Mesendoderm (in vitro differentiated cells): ENCODE results near the gene FGGY.

ENCODE experiments used
- DNase-seq: peaks from one replicate; pipeline ENCODE4 v3.0.0; 2013
- H2AK5ac ChIP-seq: 2 replicates; pipeline ENCODE4 v1.6.1; 2013; ENCODE audit warnings: low read length, inconsistent platforms
- H2BK120ac ChIP-seq: 2 replicates; pipeline ENCODE4 v1.6.1; 2013; ENCODE audit warnings: low read depth, mild to moderate bottlenecking, low read length, moderate library complexity, mixed read lengths
- H2BK15ac ChIP-seq: replicated peaks from 2 replicates; pipeline ENCODE4 v1.6.1; 2013; ENCODE audit warnings: low read depth, mild to moderate bottlenecking, moderate library complexity
- H2BK5ac ChIP-seq: 2 replicates; pipeline ENCODE4 v1.6.1; 2013; ENCODE audit warnings: low read length, inconsistent platforms
- H3K18ac ChIP-seq: 2 replicates; pipeline ENCODE4 v1.6.1; 2013; ENCODE audit warnings: mild to moderate bottlenecking, low read length, mixed read lengths
- H3K23ac ChIP-seq: one replicate; pipeline ENCODE4 v1.6.1; 2013; ENCODE audit warnings: low read length
- H3K27ac ChIP-seq: 2 replicates; pipeline ENCODE4 v1.5.1; 2013; ENCODE audit warnings: low read depth, mild to moderate bottlenecking, inconsistent platforms, low read length, moderate library complexity
- H3K27me3 ChIP-seq: 2 replicates; pipeline ENCODE4 v1.6.1; 2013; ENCODE audit warnings: low read length, control low read depth, mild to moderate bottlenecking, inconsistent platforms; ENCODE audit not compliant: insufficient read depth, poor library complexity
- H3K36me3 ChIP-seq: 2 replicates; pipeline ENCODE4 v1.6.1; 2013; ENCODE audit warnings: low read length, inconsistent platforms; ENCODE audit not compliant: control insufficient read depth, insufficient read depth
- H3K4ac ChIP-seq: one replicate; pipeline ENCODE4 v1.6.1; 2013; ENCODE audit warnings: low read depth, mild to moderate bottlenecking, low read length, moderate library complexity
- H3K4me1 ChIP-seq: 2 replicates; pipeline ENCODE4 v1.6.1; 2013; ENCODE audit warnings: low read depth, low read length, inconsistent platforms; ENCODE audit not compliant: control insufficient read depth
- H3K4me2 ChIP-seq: 2 replicates; pipeline ENCODE4 v1.6.1; 2013; ENCODE audit warnings: low read length
- H3K4me3 ChIP-seq: 2 replicates; pipeline ENCODE4 v1.5.1; 2013; ENCODE audit warnings: mild to moderate bottlenecking, low read length
- H3K56ac ChIP-seq: one replicate; pipeline ENCODE4 v1.6.1; 2013; ENCODE audit warnings: low read length
- H3K79me1 ChIP-seq: 2 replicates; pipeline ENCODE4 v1.6.1; 2013; ENCODE audit warnings: low read length, inconsistent platforms
- H3K79me2 ChIP-seq: 2 replicates; pipeline ENCODE4 v1.6.1; 2013; ENCODE audit warnings: mild to moderate bottlenecking, low read length; ENCODE audit not compliant: control insufficient read depth, insufficient read depth
- H3K9ac ChIP-seq: 2 replicates; pipeline ENCODE4 v1.6.1; 2013; ENCODE audit warnings: low read length, inconsistent platforms
- H4K5ac ChIP-seq: one replicate; pipeline ENCODE4 v1.6.1; 2013; ENCODE audit warnings: low read length
- H4K8ac ChIP-seq: one replicate; pipeline ENCODE4 v1.6.1; 2013; ENCODE audit warnings: low read depth, mild to moderate bottlenecking, control low read depth, low read length, moderate library complexity
- WGBS: extraction: QIAGEN DNeasy Blood & Tissue Kit; methylation state at CpG from one replicate; pipeline ENCODE4 v1.1.7; 2013; ENCODE audit warnings: low lambda C conversion rate, missing lambda C conversion rate; ENCODE audit not compliant: insufficient coverage; ENCODE audit errors: extremely low coverage; 5-methylcytosine and 5-hydroxymethylcytosine counted together

The FGGY gene

DNA sequence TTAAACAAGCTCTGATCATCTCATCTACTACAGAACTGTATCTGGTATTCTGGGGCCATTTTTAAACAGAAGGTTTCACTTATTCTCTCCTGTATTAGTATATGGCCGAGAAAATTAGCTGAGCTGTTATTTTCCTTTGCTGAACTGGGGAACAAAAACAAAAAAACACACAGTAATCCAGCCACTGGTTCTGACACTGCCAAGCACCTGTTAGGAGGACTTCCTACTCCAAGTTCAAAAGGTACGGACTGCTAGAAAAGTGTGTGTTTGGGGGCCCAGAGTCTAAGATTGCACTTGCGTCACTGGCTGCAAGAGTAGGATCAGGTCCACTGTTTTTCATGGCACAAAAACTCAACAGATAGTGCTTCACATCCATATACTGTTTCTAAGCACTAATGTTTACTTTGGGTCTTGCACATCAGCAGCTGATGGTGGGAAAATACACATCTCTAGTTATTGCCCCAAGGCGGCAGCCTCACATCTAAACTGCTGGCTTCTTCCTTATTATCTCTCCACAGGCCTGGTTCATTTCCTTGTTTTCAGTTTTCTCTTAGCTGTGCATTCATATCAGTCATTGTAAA lies 226.1 kb downstream of the FGGY start:
- H2AK5ac ChIP-seq: no peak overlapping the region
- no peak overlapping the region for H3K23ac ChIP-seq
- H3K9ac ChIP-seq: no peak overlapping the region
- H4K8ac ChIP-seq: no peak overlapping the region
- DNase-seq: no peak
- H3K79me2 ChIP-seq: no peaks in the 10 kb centered on the region
- H3K56ac ChIP-seq: no peak overlapping the region
- no peak overlapping the region for H3K4ac ChIP-seq
- H3K79me1 ChIP-seq: no peaks in the 10 kb centered on the region
- H3K4me3 ChIP-seq: no peak overlapping the region
- no CpG with 5 or more reads among the region's 4 CpGs for WGBS
- no peaks in the 10 kb centered on the region for H3K4me1 ChIP-seq
- H2BK15ac ChIP-seq: no peak overlapping the region
- no peaks in the 10 kb centered on the region for H3K27me3 ChIP-seq
- H4K5ac ChIP-seq: no peak overlapping the region
- H2BK5ac ChIP-seq: no peak overlapping the region
- H2BK120ac ChIP-seq: no peak overlapping the region
- H3K27ac ChIP-seq: no peak overlapping the region
- H3K4me2 ChIP-seq: no peak overlapping the region
- H3K36me3 ChIP-seq: no peaks in the 10 kb centered on the region
- no peak overlapping the region for H3K18ac ChIP-seq

DNA sequence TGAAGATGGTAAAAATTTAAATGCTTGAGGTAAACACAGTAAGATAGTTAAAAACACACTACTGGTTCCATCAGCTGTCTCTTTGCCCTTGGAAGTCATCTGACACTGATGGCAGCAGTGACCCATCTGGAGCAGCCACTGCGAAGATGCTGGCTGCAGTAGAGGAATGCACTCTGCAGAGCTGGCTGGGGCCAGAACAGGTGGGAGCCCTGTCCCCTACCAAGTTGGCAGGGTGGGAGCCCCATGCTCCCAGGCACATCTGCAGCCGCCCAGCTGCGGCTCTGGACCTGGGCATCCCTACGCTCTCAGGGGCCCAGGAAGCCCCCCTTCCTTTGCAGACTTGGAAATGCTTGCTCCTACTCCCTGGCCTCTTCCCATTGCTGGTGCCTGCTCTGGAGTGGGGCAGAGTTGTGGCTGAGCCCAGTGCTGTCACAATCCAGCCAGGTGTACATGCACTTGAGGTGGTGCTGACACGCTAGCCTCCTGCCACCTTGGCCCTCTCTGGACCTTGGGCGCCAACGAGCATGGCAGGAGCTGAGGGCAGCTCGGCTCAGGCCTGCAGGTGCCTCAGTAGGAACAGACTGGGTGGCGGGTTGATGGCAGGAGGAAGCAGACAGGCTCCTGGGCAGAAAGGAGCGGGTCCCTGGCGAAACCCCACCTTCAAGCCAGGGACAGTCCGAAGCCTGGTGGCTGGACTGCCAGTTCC lies 227.0 kb downstream of the FGGY start:
- no peak overlapping the region for H3K4me2 ChIP-seq
- no peak overlapping the region for H3K56ac ChIP-seq
- DNase-seq: no peak
- no peaks in the 10 kb centered on the region for H3K4me1 ChIP-seq
- H2BK5ac ChIP-seq: no peak overlapping the region
- H3K79me1 ChIP-seq: no peaks in the 10 kb centered on the region
- no peak overlapping the region for H4K8ac ChIP-seq
- no peaks in the 10 kb centered on the region for H3K36me3 ChIP-seq
- H3K23ac ChIP-seq: no peak overlapping the region
- no peak overlapping the region for H2BK15ac ChIP-seq
- no peaks in the 10 kb centered on the region for H3K79me2 ChIP-seq
- no peak overlapping the region for H3K18ac ChIP-seq
- no peak overlapping the region for H3K4me3 ChIP-seq
- no peak overlapping the region for H3K9ac ChIP-seq
- H4K5ac ChIP-seq: no peak overlapping the region
- H2BK120ac ChIP-seq: no peak overlapping the region
- WGBS: no CpG with 5 or more reads among the region's 12 CpGs
- H2AK5ac ChIP-seq: no peak overlapping the region
- no peak overlapping the region for H3K27ac ChIP-seq
- H3K27me3 ChIP-seq: no peaks in the 10 kb centered on the region
- H3K4ac ChIP-seq: no peak overlapping the region

DNA sequence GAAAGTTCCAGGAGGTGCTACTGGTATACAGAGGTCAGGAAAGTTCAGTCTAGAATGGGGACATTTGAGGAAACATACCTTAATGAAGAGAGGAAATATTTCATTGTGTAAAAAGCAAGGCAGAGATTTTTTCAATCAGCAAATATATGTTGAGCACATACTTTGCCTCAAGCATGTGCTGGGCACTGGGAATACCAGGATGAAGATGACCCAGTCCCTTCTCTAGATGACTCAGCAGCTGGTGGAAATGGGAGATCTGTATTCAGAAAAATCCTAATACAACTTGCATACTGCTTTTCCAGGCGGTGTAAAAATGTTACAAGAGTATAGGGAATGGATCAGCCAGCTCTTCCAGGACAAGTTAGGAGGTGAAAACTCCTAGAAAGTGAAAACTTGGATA lies 229.3 kb downstream of the FGGY start:
- Histone ChIP-seq H3K27ac (no peak overlapping the region), H3K23ac (no peak overlapping the region), H3K79me2 (no peaks in the 10 kb centered on the region), H4K5ac (no peak overlapping the region), H3K27me3 (no peaks in the 10 kb centered on the region), H3K4me2 (no peak overlapping the region), H4K8ac (no peak overlapping the region), H3K9ac (no peak overlapping the region), H2AK5ac (no peak overlapping the region), H2BK120ac (no peak overlapping the region), H3K36me3 (no peaks in the 10 kb centered on the region), H3K4ac (no peak overlapping the region), H2BK5ac (no peak overlapping the region), H3K4me3 (no peak overlapping the region), H2BK15ac (no peak overlapping the region), H3K79me1 (no peaks in the 10 kb centered on the region), H3K4me1 (no peaks in the 10 kb centered on the region), H3K56ac (no peak overlapping the region), H3K18ac (no peak overlapping the region)
- WGBS: no CpG with 5 or more reads among the region's 1 CpG
- no peak for DNase-seq

DNA sequence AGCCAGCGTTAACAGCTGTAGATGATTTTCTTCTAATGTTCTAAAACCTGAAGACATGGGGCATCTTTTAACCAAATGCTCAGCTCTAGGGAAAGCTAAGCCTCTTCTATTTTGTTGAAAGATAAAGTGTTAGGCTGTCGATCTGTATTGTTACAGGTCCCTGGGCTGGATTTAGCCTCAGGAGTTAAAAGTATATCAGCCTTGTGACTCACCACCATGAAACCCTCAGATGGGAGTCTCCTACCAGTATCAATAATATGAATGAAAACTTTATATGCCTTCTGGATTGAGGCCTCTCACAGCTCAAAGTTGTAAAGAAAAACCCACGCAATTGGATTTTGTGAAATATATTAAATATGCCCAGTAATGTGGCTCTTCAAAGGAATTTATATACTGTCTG lies 231.6 kb downstream of the FGGY start:
- H2BK120ac ChIP-seq: no peak overlapping the region
- no peak overlapping the region for H2BK5ac ChIP-seq
- H3K79me2 ChIP-seq: no peaks in the 10 kb centered on the region
- H3K4me3 ChIP-seq: no peak overlapping the region
- no peaks in the 10 kb centered on the region for H3K4me1 ChIP-seq
- H3K4ac ChIP-seq: no peak overlapping the region
- no peak overlapping the region for H4K8ac ChIP-seq
- H3K27me3 ChIP-seq: no peaks in the 10 kb centered on the region
- no peak overlapping the region for H3K56ac ChIP-seq
- no peak overlapping the region for H3K27ac ChIP-seq
- WGBS: no CpG with 5 or more reads among the region's 3 CpGs
- no peak overlapping the region for H2AK5ac ChIP-seq
- H4K5ac ChIP-seq: no peak overlapping the region
- no peak overlapping the region for H3K9ac ChIP-seq
- no peak overlapping the region for H2BK15ac ChIP-seq
- H3K36me3 ChIP-seq: no peaks in the 10 kb centered on the region
- DNase-seq: no peak
- no peak overlapping the region for H3K18ac ChIP-seq
- no peaks in the 10 kb centered on the region for H3K79me1 ChIP-seq
- no peak overlapping the region for H3K4me2 ChIP-seq
- no peak overlapping the region for H3K23ac ChIP-seq

DNA sequence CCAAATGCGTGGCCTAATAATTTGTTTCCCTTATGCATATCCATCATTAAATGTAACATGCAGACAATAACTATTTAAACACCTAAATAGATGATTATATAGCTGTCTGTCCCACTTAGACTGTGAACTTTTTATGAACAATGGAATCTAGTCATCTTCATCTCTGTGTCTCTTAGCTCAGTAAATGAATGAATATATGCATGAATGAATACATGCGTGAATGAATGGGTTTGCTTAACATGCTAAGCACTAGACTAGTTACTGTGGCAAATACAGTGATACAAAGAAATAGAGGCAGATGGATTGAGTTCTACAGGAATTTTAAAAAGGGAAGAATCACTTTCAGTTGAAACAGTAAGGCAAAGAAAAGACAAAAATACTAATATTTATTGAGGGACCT lies 232.0 kb downstream of the FGGY start:
- no peak overlapping the region for H3K4ac ChIP-seq
- no peak overlapping the region for H3K56ac ChIP-seq
- no CpG with 5 or more reads among the region's 2 CpGs for WGBS
- H3K4me1 ChIP-seq: no peaks in the 10 kb centered on the region
- no peaks in the 10 kb centered on the region for H3K27me3 ChIP-seq
- no peak overlapping the region for H4K8ac ChIP-seq
- H3K4me3 ChIP-seq: no peak overlapping the region
- no peaks in the 10 kb centered on the region for H3K79me2 ChIP-seq
- H3K23ac ChIP-seq: no peak overlapping the region
- no peak overlapping the region for H2AK5ac ChIP-seq
- no peak overlapping the region for H2BK5ac ChIP-seq
- H3K79me1 ChIP-seq: no peaks in the 10 kb centered on the region
- H4K5ac ChIP-seq: no peak overlapping the region
- no peak overlapping the region for H3K18ac ChIP-seq
- H2BK120ac ChIP-seq: no peak overlapping the region
- H3K4me2 ChIP-seq: no peak overlapping the region
- DNase-seq: no peak
- no peak overlapping the region for H3K27ac ChIP-seq
- no peak overlapping the region for H3K9ac ChIP-seq
- H2BK15ac ChIP-seq: no peak overlapping the region
- no peaks in the 10 kb centered on the region for H3K36me3 ChIP-seq

DNA sequence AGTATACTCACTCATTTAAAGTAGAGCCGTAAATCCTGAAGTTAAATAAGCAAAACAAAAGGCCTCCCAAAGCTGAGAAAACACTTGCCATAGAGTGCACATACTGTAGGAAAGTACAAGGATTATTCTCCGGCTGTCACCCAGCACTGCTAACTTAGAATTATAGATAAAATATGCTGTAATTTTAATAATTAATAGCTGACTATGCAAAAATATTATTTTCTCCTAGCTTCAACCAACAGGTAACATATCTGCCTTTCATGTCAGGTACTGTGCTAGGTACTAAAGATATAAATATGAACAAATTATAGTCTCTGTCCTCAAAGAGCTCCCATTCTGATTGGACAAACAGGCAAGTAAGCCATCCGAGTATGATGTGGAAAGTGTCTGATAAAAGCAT lies 233.2 kb downstream of the FGGY start:
- no peak overlapping the region for H3K56ac ChIP-seq
- H3K4me2 ChIP-seq: no peak overlapping the region
- no peak overlapping the region for H3K4ac ChIP-seq
- DNase-seq: no peak
- H4K5ac ChIP-seq: no peak overlapping the region
- WGBS: no CpG with 5 or more reads among the region's 3 CpGs
- no peak overlapping the region for H2BK5ac ChIP-seq
- no peak overlapping the region for H2BK120ac ChIP-seq
- no peaks in the 10 kb centered on the region for H3K27me3 ChIP-seq
- no peaks in the 10 kb centered on the region for H3K79me2 ChIP-seq
- no peaks in the 10 kb centered on the region for H3K4me1 ChIP-seq
- no peak overlapping the region for H3K9ac ChIP-seq
- H3K27ac ChIP-seq: no peak overlapping the region
- no peak overlapping the region for H2AK5ac ChIP-seq
- H3K79me1 ChIP-seq: no peaks in the 10 kb centered on the region
- no peak overlapping the region for H2BK15ac ChIP-seq
- no peak overlapping the region for H3K23ac ChIP-seq
- no peaks in the 10 kb centered on the region for H3K36me3 ChIP-seq
- no peak overlapping the region for H3K4me3 ChIP-seq
- H4K8ac ChIP-seq: no peak overlapping the region
- no peak overlapping the region for H3K18ac ChIP-seq
